K562 (cell line): ENCODE measurements around the gene SAMD11. TPM values are rescaled to one million over a fixed set of nuclear protein-coding genes. Genes with fewer than 3 reads are reported as not detected.
A peak's percentile ranks its signal among the peaks of the same experiment; 100 is the strongest.

ENCODE experiments used
- ARID1B ChIP-seq: fragments of 450-650 bp; IDR thresholded peaks from 2 replicates; pipeline ENCODE4 v1.6.1; 2016; ENCODE audit warnings: antibody characterized with exemption, mild to moderate bottlenecking, inconsistent platforms
- BRD4 ChIP-seq: fragments of 200-600 bp; sonication (generic); IDR thresholded peaks from 2 replicates; pipeline ENCODE4 v1.6.1; 2017; ENCODE audit warnings: inconsistent platforms
- CREB3L1 ChIP-seq: fragments of 450-650 bp; IDR thresholded peaks from 2 replicates; pipeline ENCODE4 v1.6.1; 2014; ENCODE audit warnings: low read depth, mild to moderate bottlenecking, moderate library complexity, borderline replicate concordance
- DNMT1 ChIP-seq: fragments of 450-650 bp; IDR thresholded peaks from 2 replicates; pipeline ENCODE4 v1.6.1; 2016; ENCODE audit warnings: antibody characterized with exemption, mild to moderate bottlenecking
- ELF1 ChIP-seq: fragments of 200-800 bp; sonication (Bioruptor generic); IDR thresholded peaks from 2 replicates; pipeline ENCODE4 v1.6.1; 2016; ENCODE audit warnings: missing genetic modification characterization, missing compliant biosample characterization
- ELF4 ChIP-seq: fragments of 450-650 bp; formaldehyde crosslinking; IDR thresholded peaks from 2 replicates; pipeline ENCODE4 v1.4.0; 2022; ENCODE audit warnings: missing genetic modification characterization
- ETV6 ChIP-seq, 3 experiments: fragments of 150-350 bp in 1 of 3; sonication (generic) in 1 of 3; formaldehyde crosslinking in 1 of 3; IDR thresholded peaks; 2 replicates each; pipeline versions ENCODE4 v1.6.1 to v1.8.0; 2014 to 2022; ENCODE audit warnings: borderline replicate concordance in 2 of 3, low read depth in 2 of 3, antibody characterized with exemption in 1 of 3, low read length in 1 of 3, mild to moderate bottlenecking in 1 of 3, missing genetic modification reagents in 1 of 3
- FOS ChIP-seq: IDR thresholded peaks from 3 replicates; pipeline ENCODE4 v1.6.1; 2011; ENCODE audit not compliant: insufficient read length; ENCODE audit errors: extremely low read depth
- FOXJ2 ChIP-seq: fragments of 200-800 bp; sonication (Bioruptor generic); IDR thresholded peaks from 2 replicates; pipeline ENCODE4 v1.6.1; 2016; ENCODE audit warnings: missing genetic modification characterization, missing compliant biosample characterization
- HNRNPL ChIP-seq: fragments of 200-400 bp; formaldehyde crosslinking; IDR thresholded peaks from 2 replicates; pipeline ENCODE4 v1.6.1; 2017; ENCODE audit warnings: low read depth, mild to moderate bottlenecking, low read length
- KAT8 ChIP-seq: fragments of 450-650 bp; IDR thresholded peaks from 2 replicates; pipeline ENCODE4 v1.6.1; 2016; ENCODE audit warnings: low read depth, mild to moderate bottlenecking
- MAFG ChIP-seq: fragments of 450-650 bp; conservative IDR thresholded peaks from 2 replicates; pipeline ENCODE4 v1.6.1; 2016; ENCODE audit warnings: missing genetic modification characterization, missing compliant biosample characterization
- MYC ChIP-seq, 2 experiments: fragments of 250-450 bp in 1 of 2; sonication (Bioruptor Pico) in 1 of 2; IDR thresholded peaks; 2 replicates each; pipeline versions ENCODE4 v1.5.1 to v1.6.1; 2012 to 2021; ENCODE audit warnings: low read depth in 2 of 2, borderline replicate concordance in 1 of 2, improper control_type of control experiment in 1 of 2, low read length in 1 of 2, mild to moderate bottlenecking in 1 of 2, moderate library complexity in 1 of 2
- RBFOX2 ChIP-seq: fragments of 200-400 bp; formaldehyde crosslinking; IDR thresholded peaks from 2 replicates; pipeline ENCODE4 v1.6.1; 2017; ENCODE audit warnings: low read depth, mild to moderate bottlenecking, low read length, moderate library complexity
- SMC3 ChIP-seq: conservative IDR thresholded peaks from 2 replicates; pipeline ENCODE4 v1.6.1; 2011; ENCODE audit warnings: low read depth, low read length, improper control_type of control experiment; ENCODE audit not compliant: insufficient read depth
- SOX6 ChIP-seq: fragments of 450-650 bp; IDR thresholded peaks from 2 replicates; pipeline ENCODE4 v1.6.1; 2014; ENCODE audit warnings: mild to moderate bottlenecking
- TEAD1 ChIP-seq, 2 experiments: fragments of 450-650 bp in 1 of 2; sonication (generic) in 1 of 2; formaldehyde crosslinking; IDR thresholded peaks; 2 replicates each; pipeline versions ENCODE4 v1.4.0 to v1.8.0; 2020 to 2022; ENCODE audit warnings: mild to moderate bottlenecking in 2 of 2, missing genetic modification reagents in 1 of 2
- WHSC1 ChIP-seq: IDR thresholded peaks from one replicate; pipeline ENCODE4 v1.6.1; 2012; ENCODE audit warnings: low read length, control low read depth, inconsistent platforms
- ZBED1 ChIP-seq: IDR thresholded peaks from 2 replicates; pipeline ENCODE4 v1.6.1; 2014
- ZBTB11 ChIP-seq, 3 experiments: fragments of 200-800 bp in 1 of 3; fragments of 250-450 bp in 1 of 3; fragments of 450-650 bp in 1 of 3; sonication (Bioruptor Pico) in 1 of 3; sonication (Bioruptor generic) in 1 of 3; formaldehyde crosslinking in 1 of 3; IDR thresholded peaks; 2 replicates each; pipeline versions ENCODE4 v1.6.1 to v1.8.0; 2016 to 2022; ENCODE audit warnings: mild to moderate bottlenecking in 2 of 3, missing genetic modification characterization in 2 of 3, missing compliant biosample characterization in 1 of 3, moderate library complexity in 1 of 3
- ZNF134 ChIP-seq: fragments of 250-450 bp; sonication (Bioruptor Pico); conservative IDR thresholded peaks from 2 replicates; pipeline ENCODE4 v1.4.0; 2020
- ZNF316 ChIP-seq: fragments of 450-650 bp; IDR thresholded peaks from 2 replicates; pipeline ENCODE4 v1.6.1; 2016
- ZNF551 ChIP-seq: fragments of 250-450 bp; sonication (Bioruptor Pico); IDR thresholded peaks from 2 replicates; pipeline ENCODE4 v1.5.0; 2021; ENCODE audit warnings: mild to moderate bottlenecking, moderate library complexity
- ZNF79 ChIP-seq: fragments of 250-450 bp; sonication (Bioruptor Pico); IDR thresholded peaks from 2 replicates; pipeline ENCODE4 v1.4.0; 2020; ENCODE audit warnings: low read depth, mild to moderate bottlenecking, moderate library complexity
- polyA plus RNA-seq, 8 experiments: library from polyadenylated mRNA; depleted of rRNA in 4 of 8; stranded (reverse) in 5 of 8; unstranded in 3 of 8; fragments of >200 nt; fragmentation: Nextera tagmentation in 2 of 8; fragmentation: Illumina TruSeq in 1 of 8; extraction: Ambion mirVana in 2 of 8; extraction: Trizol in 1 of 8; gene quantifications; 2 replicates each; pipeline versions ENCODE4 v1.2.1 to v1.2.3, GENCODE V29; 2011 to 2014; ENCODE audit warnings: inconsistent platforms in 1 of 8, missing spikeins in 1 of 8
- total RNA-seq, 7 experiments: library from RNA; depleted of rRNA in 6 of 7; stranded (reverse); fragments of >200 nt in 6 of 7; fragmentation: Illumina TruSeq in 2 of 7; extraction: Trizol in 2 of 7; gene quantifications; 2 replicates each; pipeline versions ENCODE4 v1.2.1 to v1.2.3, GENCODE V29; 2011 to 2021; ENCODE audit warnings: low replicate concordance in 1 of 7

Gene SAMD11
- total and polyA plus RNA-seq, 9 of the 15 experiments (the other 6 are each of a cell fraction or from before 2014, with no cell fraction given), result 0.07 to 0.82 (median 0.11) TPM; not detected in 2

GRCh38 chr1:905071-905749 lies 18.5 kb upstream of the SAMD11 start (continued):
- TF ChIP-seq BRD4 (no peak), WHSC1 (no peak), KAT8 (no peak), ZBED1 (no peak), FOXJ2 (tag) (no peak), FOS (no peak), SMC3 (no peak), RBFOX2 (no peak), ZBTB11 (CRISPR knock-in tag; IDR thresholded peaks at IDR 0.05) (no peak), ARID1B (no peak), ELF1 (no peak), ZNF79 (CRISPR knock-in tag) (no peak), SOX6 (no peak), ELF4 (CRISPR knock-in tag) (no peak), DNMT1 (no peak), ZNF316 (no peak), ZNF134 (CRISPR knock-in tag) (no peak), HNRNPL (no peak), ZNF551 (CRISPR knock-in tag) (no peak), CREB3L1 (no peak), TEAD1 (CRISPR knock-in tag; IDR thresholded peaks at IDR 0.05) (0 out of 4 replicates have a peak, but pooled peaks of 1 of the 2 experiments have one; percentile 23), ETV6 (IDR thresholded peaks at IDR 0.05; ENCODE audit: borderline replicate concordance in 1 of 2, low read depth in 2 of 2, low read length in 1 of 2) (no peak), ETV6 (CRISPR knock-in tag; IDR thresholded peaks at IDR 0.05; ENCODE audit: borderline replicate concordance) (no peak), MYC (IDR thresholded peaks at IDR 0.05; ENCODE audit: low read depth, low read length) (no peak), MYC (CRISPR knock-in tag; IDR thresholded peaks at IDR 0.05; ENCODE audit: borderline replicate concordance, low read depth) (0 out of 2 replicates have a peak, but pooled peaks have one; percentile 33), MAFG (tag) (no peak)
